Nephron progenitor cell (in vitro differentiated cells): Measurements from ENCODE around the gene ZDHHC16.

Experiments
- DNase-seq: peaks from one replicate; pipeline ENCODE4 v3.0.0; 2021
- H3K27ac Mint-ChIP-seq: 2 replicates; pipeline ENCODE4 v1.8.0; 2021; ENCODE audit warnings: mild to moderate bottlenecking, moderate library complexity, mixed read lengths
- H3K27me3 Mint-ChIP-seq: 2 replicates; pipeline ENCODE4 v1.8.0; 2021; ENCODE audit warnings: mild to moderate bottlenecking, low read depth, mixed read lengths; ENCODE audit not compliant: poor library complexity
- H3K36me3 Mint-ChIP-seq: 2 replicates; pipeline ENCODE4 v1.8.0; 2021; ENCODE audit warnings: low read depth, mixed read lengths
- H3K4me1 Mint-ChIP-seq: 2 replicates; pipeline ENCODE4 v1.8.0; 2021; ENCODE audit warnings: mixed read lengths
- H3K4me3 Mint-ChIP-seq: 2 replicates; pipeline ENCODE4 v1.8.0; 2021; ENCODE audit warnings: mild to moderate bottlenecking, moderate library complexity, mixed read lengths
- H3K9me3 Mint-ChIP-seq: 2 replicates; pipeline ENCODE4 v1.8.0; 2021; ENCODE audit warnings: mild to moderate bottlenecking, moderate library complexity, mixed read lengths
- CTCF ChIP-seq: fragments of 200-600 bp; sonication (generic); IDR thresholded peaks from 2 replicates; pipeline ENCODE4 v1.5.0; 2021; ENCODE audit warnings: antibody characterized with exemption

ZDHHC16 gene

GRCh38 chr10:97445357-97445721 lies 636 bp upstream of the ZDHHC16 start:
- TF ChIP-seq CTCF: no peak
- no peaks in the 10 kb centered on the region for H3K27me3 Mint-ChIP-seq

DNA sequence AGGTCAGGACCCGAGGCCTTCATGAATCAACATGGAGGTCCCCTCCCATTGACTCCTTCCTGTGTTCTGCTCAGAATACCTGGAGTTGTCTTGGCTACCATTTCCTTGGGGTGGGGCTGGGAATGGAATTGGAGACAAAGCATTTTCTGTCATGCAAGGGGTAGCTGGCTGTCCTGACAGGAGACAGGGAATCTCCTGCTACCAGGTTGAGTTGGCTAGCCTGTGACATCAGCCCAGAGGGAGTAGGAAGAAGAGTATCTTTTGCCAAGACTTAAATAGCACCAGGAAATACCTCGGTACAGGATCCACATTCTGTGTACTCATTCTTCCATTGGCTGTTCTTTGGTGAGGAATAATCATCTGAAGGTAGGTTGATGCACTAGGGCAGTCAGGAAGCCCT lies 4.9 kb downstream of the ZDHHC16 start:
- DNase-seq: no peak
- no peak for TF ChIP-seq CTCF
- H3K36me3 Mint-ChIP-seq: peaks cover 46% of the 10 kb centered on the region
- H3K9me3 Mint-ChIP-seq: no peaks in the 10 kb centered on the region
- H3K4me1 Mint-ChIP-seq: peaks cover 34% of the 10 kb centered on the region
- H3K4me3 Mint-ChIP-seq: no peak overlapping the region
- peak overlapping the region; percentile 91 for H3K27ac Mint-ChIP-seq
- H3K27me3 Mint-ChIP-seq: no peaks in the 10 kb centered on the region

More at GRCh38 chr10:97445357-97445721, 636 bp upstream of the ZDHHC16 start:
- Mint-ChIP-seq H3K4me1 (peaks cover 41% of the 10 kb centered on the region), H3K9me3 (no peaks in the 10 kb centered on the region), H3K27ac (peak overlapping the region; percentile 82), H3K36me3 (peaks cover 30% of the 10 kb centered on the region), H3K4me3 (peak overlapping the region; percentile 96)
- DNase-seq: no peak

DNA sequence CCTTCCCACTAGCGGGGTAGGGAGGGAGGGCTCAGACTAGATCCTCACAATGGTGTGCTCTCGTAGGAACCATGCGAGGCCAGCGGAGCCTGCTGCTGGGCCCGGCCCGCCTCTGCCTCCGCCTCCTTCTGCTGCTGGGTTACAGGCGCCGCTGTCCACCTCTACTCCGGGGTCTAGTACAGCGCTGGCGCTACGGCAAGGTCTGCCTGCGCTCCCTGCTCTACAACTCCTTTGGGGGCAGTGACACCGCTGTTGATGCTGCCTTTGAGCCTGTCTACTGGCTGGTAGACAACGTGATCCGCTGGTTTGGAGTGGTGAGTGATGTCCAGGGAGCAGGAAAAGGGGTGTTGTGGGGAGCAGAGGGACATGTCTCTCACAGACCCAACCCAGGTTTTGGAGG lies 5.6 kb downstream of the ZDHHC16 start:
- Mint-ChIP-seq H3K36me3 (peaks cover 49% of the 10 kb centered on the region), H3K27me3 (no peaks in the 10 kb centered on the region), H3K4me3 (no peak overlapping the region), H3K27ac (peak overlapping the region; percentile 36), H3K9me3 (no peaks in the 10 kb centered on the region), H3K4me1 (peaks cover 34% of the 10 kb centered on the region)
- no peak for DNase-seq
- no peak for TF ChIP-seq CTCF

DNA sequence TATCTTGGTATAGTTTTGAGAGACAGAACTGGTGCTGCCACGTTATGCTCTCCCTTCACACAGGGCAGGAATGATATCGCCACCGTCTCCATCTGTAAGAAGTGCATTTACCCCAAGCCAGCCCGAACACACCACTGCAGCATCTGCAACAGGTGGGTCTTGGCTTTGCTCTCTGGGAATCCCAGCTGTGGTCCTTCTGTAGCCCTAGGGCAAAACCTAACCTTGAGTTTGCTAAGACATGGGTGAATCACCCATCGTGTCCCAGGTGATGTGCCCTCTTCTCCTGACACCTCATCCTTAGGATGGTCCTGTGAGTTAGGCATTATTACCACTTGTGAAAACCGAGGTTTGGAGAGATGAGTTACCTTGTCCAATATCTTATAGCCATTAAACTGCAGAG lies 6.4 kb downstream of the ZDHHC16 start:
- H3K4me1 Mint-ChIP-seq: peaks cover 27% of the 10 kb centered on the region
- no peak for DNase-seq
- peaks cover 56% of the 10 kb centered on the region for H3K36me3 Mint-ChIP-seq
- no peaks in the 10 kb centered on the region for H3K9me3 Mint-ChIP-seq
- H3K27ac Mint-ChIP-seq: peak overlapping the region; percentile 88
- no peaks in the 10 kb centered on the region for H3K27me3 Mint-ChIP-seq
- H3K4me3 Mint-ChIP-seq: no peak overlapping the region
- TF ChIP-seq CTCF: no peak

GRCh38 chr10:97454330-97455036 lies 8.5 kb downstream of the ZDHHC16 start:
- peaks cover 64% of the 10 kb centered on the region for H3K36me3 Mint-ChIP-seq
- DNase-seq: no peak

More at GRCh38 chr10:97454330-97455036, 8.5 kb downstream of the ZDHHC16 start:
- H3K27me3 Mint-ChIP-seq: peaks cover 6% of the 10 kb centered on the region
- H3K4me1 Mint-ChIP-seq: peaks cover 10% of the 10 kb centered on the region
- TF ChIP-seq CTCF: no peak
- no peak overlapping the region for H3K4me3 Mint-ChIP-seq
- H3K9me3 Mint-ChIP-seq: no peaks in the 10 kb centered on the region
- peak overlapping the region; percentile 73 for H3K27ac Mint-ChIP-seq
